ENCODE measurements around the gene ZBTB34. TPM values are rescaled to one million over a fixed set of nuclear protein-coding genes. Genes with fewer than 3 reads are reported as not detected.
A peak's percentile ranks its signal among the peaks of the same experiment; 100 is the strongest.

Gene ZBTB34
- total RNA-seq, 2 donors from 2014 or later: 7.6 to 11.9 TPM

DNA sequence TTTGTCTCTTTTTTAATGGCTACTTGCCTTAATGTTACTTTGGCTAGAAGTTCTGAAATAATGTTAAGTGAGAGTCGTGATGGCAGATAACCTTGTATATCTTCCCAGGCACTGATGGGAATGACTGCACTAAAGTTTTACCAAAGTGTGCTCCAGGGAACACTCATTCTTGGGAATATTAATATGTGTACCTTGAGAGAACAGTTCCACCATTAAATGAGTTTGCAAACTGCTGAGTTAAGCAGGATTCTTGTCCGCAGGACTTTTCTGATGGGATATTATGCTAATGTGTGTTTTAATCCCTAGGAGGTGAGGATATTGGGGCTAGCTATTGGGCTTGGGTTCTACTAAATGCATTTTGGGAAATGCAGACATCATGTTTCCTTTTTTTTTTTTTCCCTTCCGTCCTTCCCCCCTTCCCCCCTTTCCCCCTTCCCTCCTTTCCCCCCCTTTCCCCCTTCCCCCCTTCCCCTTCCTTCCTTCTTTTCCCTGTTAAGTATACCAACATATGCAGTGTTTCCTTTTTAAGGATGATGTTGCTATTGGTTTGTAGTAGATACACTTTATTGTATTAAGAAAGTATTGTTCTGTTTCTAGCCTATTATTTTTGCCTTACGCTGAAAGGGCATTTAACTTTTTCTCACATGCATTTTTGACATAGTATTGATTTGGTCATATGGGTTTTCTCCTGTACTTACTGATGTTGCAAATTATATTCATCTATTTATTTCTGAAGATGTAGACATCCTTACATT is 15.5 kb downstream of the ZBTB34 start:
- H3K4me3 Mint-ChIP-seq: no peak overlapping the region
- peak overlapping the region; percentile 42 to 63 for H3K27ac Mint-ChIP-seq
- DNase-seq (ENCODE audit: low spot score): no peak
- no peaks in the 10 kb centered on the region for H3K9me3 Mint-ChIP-seq
- H3K27me3 Mint-ChIP-seq: no peaks in the 10 kb centered on the region
- no peak for ATAC-seq
- H3K36me3 Mint-ChIP-seq: peaks cover 4% of the 10 kb centered on the region
- H3K4me1 Mint-ChIP-seq (ENCODE audit: low read depth in 2 of 2): peaks cover 43 to 44% of the 10 kb centered on the region in 2 donors

DNA sequence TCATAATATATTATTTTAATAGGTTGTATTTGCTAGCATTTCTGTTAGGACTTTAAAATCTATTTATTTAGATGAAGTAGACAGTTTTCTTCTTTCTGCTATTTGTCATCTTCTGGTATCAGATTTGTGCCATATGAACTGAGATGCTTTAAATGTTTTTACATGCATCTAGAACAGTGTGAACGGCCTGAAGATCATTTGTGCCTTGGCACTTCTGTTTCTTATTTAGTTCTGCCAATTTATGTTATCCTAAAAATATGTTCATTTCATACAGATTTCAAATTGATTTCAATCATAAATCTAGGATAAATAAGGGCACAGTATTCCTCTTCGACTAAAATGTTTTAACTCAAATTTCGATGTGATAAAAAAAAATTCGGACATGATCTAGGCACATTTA is 16.1 kb downstream of the ZBTB34 start:
- Mint-ChIP-seq H3K4me3 (peak overlapping the region; percentile 7), H3K9me3 (no peaks in the 10 kb centered on the region), H3K27me3 (no peaks in the 10 kb centered on the region), H3K4me1 (ENCODE audit: low read depth in 2 of 2) (peaks cover 42 to 44% of the 10 kb centered on the region in 2 donors), H3K27ac (peak overlapping the region; percentile 42 to 63), H3K36me3 (peaks cover 4% of the 10 kb centered on the region)
- DNase-seq (ENCODE audit: low spot score) (no peak), ATAC-seq (no peak)

DNA sequence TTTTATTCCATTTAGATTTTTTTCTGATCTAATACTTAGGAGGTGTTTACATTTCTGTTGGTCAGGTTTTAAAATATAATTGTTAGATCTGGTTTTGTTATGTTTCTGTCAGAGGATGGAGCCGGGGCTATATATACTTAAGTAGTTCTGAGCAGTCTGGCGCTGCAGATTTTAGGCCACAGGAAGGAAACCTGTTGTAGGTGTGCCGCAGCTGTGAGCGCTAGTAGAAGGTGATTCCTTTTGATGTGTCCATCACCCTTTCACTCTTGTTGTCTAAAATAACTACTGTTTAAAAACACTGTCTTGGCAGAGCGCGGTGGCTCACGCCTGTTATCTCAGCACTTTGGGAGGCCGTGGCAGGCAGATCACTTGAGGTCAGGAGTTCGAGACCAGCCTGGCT is 17.0 kb downstream of the ZBTB34 start:
- ATAC-seq: peak in 1 of 2 donors; percentile 20
- Mint-ChIP-seq H3K27ac (peak overlapping the region; percentile 42 to 63), H3K9me3 (no peaks in the 10 kb centered on the region), H3K4me3 (peak overlapping the region; percentile 7), H3K27me3 (no peaks in the 10 kb centered on the region), H3K36me3 (peaks cover 4% of the 10 kb centered on the region), H3K4me1 (ENCODE audit: low read depth in 2 of 2) (peaks cover 38 to 40% of the 10 kb centered on the region in 2 donors)
- DNase-seq (ENCODE audit: low spot score): no peak

DNA sequence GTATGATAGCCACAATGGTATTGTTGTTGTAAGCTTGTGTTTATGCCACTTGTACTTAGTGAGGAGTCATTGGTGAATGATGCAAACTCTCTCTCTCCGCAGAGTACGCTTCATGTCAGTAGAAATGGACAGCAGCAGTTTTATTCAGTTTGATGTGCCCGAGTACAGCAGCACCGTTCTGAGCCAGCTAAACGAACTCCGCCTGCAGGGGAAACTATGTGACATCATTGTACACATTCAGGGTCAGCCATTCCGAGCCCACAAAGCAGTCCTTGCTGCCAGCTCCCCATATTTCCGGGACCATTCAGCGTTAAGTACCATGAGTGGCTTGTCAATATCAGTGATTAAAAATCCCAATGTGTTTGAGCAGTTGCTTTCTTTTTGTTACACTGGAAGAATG is 18.8 kb downstream of the ZBTB34 start:
- DNase-seq (ENCODE audit: low spot score) (no peak), ATAC-seq (no peak)
- H3K36me3 Mint-ChIP-seq: peaks cover 4% of the 10 kb centered on the region
- H3K27me3 Mint-ChIP-seq: no peaks in the 10 kb centered on the region
- peaks cover 32 to 33% of the 10 kb centered on the region in 2 donors for H3K4me1 Mint-ChIP-seq (ENCODE audit: low read depth in 2 of 2)
- no peak overlapping the region for H3K4me3 Mint-ChIP-seq
- no peaks in the 10 kb centered on the region for H3K9me3 Mint-ChIP-seq
- H3K27ac Mint-ChIP-seq: no peak overlapping the region

DNA sequence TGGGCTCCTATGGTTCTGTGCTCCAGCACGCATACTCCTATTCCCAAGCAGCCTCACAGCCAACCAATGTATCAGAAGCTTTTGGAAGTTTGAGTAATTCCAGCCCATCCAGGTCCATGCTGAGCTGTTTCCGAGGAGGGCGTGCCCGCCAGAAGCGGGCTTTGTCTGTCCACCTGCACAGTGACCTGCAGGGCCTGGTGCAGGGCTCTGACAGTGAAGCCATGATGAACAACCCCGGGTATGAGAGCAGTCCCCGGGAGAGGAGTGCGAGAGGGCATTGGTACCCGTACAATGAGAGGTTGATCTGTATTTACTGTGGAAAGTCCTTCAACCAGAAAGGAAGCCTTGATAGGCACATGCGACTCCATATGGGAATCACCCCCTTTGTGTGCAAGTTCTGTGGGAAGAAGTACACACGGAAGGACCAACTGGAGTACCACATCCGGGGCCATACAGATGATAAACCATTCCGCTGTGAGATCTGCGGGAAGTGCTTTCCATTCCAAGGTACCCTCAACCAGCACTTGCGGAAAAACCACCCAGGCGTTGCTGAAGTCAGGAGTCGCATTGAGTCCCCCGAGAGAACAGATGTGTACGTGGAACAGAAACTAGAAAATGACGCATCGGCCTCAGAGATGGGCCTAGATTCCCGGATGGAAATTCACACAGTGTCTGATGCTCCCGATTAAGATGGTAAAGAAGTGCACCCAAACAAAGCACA is 19.9 kb downstream of the ZBTB34 start:
- no peak for ATAC-seq
- no peaks in the 10 kb centered on the region for H3K27me3 Mint-ChIP-seq
- peaks cover 4% of the 10 kb centered on the region for H3K36me3 Mint-ChIP-seq
- no peak for DNase-seq (ENCODE audit: low spot score)
- no peak overlapping the region for H3K4me3 Mint-ChIP-seq
- H3K27ac Mint-ChIP-seq: no peak overlapping the region
- H3K4me1 Mint-ChIP-seq (ENCODE audit: low read depth in 2 of 2): peaks cover 25 to 26% of the 10 kb centered on the region in 2 donors
- no peaks in the 10 kb centered on the region for H3K9me3 Mint-ChIP-seq

DNA sequence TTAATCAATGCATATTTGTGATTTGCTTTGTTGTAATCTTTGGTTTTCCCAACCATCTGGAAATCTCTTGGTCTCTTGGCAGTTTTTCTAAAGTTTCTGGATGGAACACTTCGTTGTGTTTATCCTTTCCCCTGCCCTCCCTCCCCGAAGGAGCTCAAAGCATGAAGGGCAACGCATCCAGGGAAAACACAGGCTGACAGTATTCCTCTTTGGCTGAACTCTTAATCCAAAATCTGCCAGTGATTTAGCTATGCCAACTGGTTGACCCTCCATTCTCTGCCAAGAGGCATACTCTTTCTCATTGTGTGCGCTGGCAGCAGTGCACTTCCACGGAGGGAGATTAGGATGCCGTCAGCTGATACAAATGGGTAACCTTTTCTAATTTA is 20.5 kb downstream of the ZBTB34 start:
- no peaks in the 10 kb centered on the region for H3K27me3 Mint-ChIP-seq
- DNase-seq (ENCODE audit: low spot score): no peak
- no peak for ATAC-seq
- peaks cover 4% of the 10 kb centered on the region for H3K36me3 Mint-ChIP-seq
- H3K9me3 Mint-ChIP-seq: no peaks in the 10 kb centered on the region
- no peak overlapping the region for H3K4me3 Mint-ChIP-seq
- H3K27ac Mint-ChIP-seq: no peak overlapping the region
- H3K4me1 Mint-ChIP-seq (ENCODE audit: low read depth in 2 of 2): peaks cover 21 to 23% of the 10 kb centered on the region in 2 donors

DNA sequence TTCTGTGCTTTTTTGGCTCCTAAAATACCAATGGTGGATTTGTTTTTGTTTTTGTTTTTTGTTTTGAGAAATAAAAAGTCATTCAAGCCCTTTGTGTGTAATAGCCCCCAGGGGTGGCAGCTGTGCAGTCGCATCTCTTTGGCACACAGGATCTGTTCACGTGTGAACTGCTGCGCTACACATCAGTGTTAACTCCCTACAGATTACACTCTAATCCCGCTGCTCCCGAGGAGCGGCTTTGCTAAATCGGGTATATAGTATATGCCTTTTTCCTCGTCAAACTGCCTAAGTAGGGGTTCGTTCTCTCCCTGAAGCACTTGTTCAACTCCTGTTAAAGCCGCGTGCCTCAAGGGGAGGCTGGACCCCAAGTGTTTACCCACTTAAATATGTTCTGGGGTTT is 22.3 kb downstream of the ZBTB34 start:
- H3K36me3 Mint-ChIP-seq: peaks cover 4% of the 10 kb centered on the region

DNA sequence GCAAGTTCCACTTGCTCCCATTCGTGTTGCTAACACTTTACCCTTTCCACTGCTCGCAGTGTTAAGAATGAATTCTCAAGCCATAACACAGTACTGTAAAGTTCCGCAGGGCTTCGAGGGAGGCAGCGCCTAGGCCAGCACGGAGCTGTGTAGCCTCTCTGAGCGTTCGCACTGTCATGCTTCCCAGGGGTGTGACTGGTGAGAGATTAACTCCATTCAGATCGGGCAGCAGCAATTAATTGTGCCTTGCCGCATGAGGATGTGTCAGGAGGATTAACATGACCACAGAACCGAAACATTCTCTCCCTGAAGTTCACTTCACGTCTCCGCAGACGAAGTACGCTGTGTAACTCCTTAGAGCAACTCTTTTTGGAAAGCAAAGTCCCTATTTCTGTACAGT is 23.2 kb downstream of the ZBTB34 start:
- H3K36me3 Mint-ChIP-seq: peaks cover 4% of the 10 kb centered on the region
- no peak overlapping the region for H3K4me3 Mint-ChIP-seq
- H3K27me3 Mint-ChIP-seq: no peaks in the 10 kb centered on the region

More for the DNA sequence above, 22.3 kb downstream of the ZBTB34 start:
- Mint-ChIP-seq H3K4me3 (no peak overlapping the region), H3K27me3 (no peaks in the 10 kb centered on the region), H3K4me1 (ENCODE audit: low read depth in 2 of 2) (peaks cover 4 to 8% of the 10 kb centered on the region in 2 donors), H3K27ac (no peak overlapping the region), H3K9me3 (no peaks in the 10 kb centered on the region)
- ATAC-seq: no peak
- DNase-seq (ENCODE audit: low spot score): no peak

DNA sequence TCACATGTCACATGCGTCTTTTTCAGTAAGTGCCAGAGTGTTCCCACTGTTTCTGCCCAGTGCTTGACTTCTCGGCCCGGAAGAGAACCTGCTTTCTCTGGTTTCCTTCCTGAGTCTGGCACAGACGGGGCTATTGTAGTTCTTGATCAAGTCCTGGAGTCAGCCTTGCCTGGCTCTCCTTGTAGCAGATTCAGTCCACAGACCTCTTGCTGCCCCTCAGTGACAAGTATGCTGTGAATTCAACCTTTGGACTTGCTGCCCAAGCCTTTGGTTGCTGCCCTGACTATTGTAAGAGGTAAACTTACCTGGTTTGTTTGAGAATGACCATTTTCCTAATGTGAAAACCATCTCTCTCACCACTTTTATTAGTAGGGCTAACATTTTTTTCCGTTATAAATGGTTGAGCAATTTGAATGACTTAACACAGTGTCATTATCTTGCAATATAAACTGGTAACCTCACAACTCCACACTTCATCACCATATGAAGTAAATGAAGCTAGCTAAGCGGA is 24.7 kb downstream of the ZBTB34 start:
- Mint-ChIP-seq H3K27me3 (no peaks in the 10 kb centered on the region), H3K27ac (no peak overlapping the region), H3K4me3 (no peak overlapping the region), H3K9me3 (no peaks in the 10 kb centered on the region), H3K36me3 (no peaks in the 10 kb centered on the region), H3K4me1 (ENCODE audit: low read depth in 2 of 2) (no peaks in the 10 kb centered on the region)
- DNase-seq (ENCODE audit: low spot score) (no peak), ATAC-seq (no peak)

More for the DNA sequence above, 23.2 kb downstream of the ZBTB34 start:
- Mint-ChIP-seq H3K27ac (no peak overlapping the region), H3K4me1 (ENCODE audit: low read depth in 2 of 2) (peaks cover 4 to 5% of the 10 kb centered on the region in 2 donors), H3K9me3 (no peaks in the 10 kb centered on the region)
- DNase-seq (ENCODE audit: low spot score) (no peak), ATAC-seq (no peak)

DNA sequence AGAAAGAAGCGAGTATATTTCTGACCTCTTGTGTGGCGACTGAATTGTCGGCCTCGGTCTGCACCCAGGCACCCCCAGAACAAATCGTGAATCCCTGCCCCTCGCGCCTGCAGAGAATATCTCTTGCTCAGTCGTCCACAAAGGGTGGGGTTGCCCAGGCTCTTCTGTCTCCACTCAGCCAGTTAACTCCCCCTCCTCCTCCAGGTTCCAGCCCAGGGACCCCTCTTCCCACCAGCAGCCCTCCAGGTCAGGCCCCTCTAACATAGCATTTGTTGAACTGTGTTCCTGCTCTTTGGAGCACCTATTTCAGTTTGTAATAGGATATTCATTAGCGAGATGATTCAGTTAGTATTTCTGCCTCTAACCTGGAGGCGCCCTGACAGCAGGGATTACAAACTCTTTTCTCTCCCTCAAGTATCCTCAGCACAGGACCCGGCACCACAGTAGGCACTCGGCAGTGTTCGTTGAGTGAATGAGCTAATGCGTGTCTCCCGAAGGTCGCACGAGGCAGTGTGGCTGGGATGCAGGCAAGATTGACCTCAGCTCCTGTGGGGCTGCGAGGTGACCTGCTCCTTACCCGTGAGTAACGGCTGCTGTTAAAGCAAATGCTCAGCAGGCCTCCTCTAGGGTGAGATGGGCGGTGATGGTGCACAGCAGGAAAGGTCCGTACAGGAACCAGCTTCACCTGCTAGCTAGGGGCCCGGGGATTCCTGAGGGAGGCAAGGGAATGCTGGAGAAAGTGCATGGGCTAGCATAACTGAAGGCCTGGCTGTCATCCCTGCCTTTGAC is 25.8 kb downstream of the ZBTB34 start:
- DNase-seq (ENCODE audit: low spot score) (no peak), ATAC-seq (no peak)
- Mint-ChIP-seq H3K27me3 (no peaks in the 10 kb centered on the region), H3K27ac (no peak overlapping the region), H3K4me1 (ENCODE audit: low read depth in 2 of 2) (no peaks in the 10 kb centered on the region), H3K4me3 (no peak overlapping the region), H3K36me3 (no peaks in the 10 kb centered on the region), H3K9me3 (no peaks in the 10 kb centered on the region)

DNA sequence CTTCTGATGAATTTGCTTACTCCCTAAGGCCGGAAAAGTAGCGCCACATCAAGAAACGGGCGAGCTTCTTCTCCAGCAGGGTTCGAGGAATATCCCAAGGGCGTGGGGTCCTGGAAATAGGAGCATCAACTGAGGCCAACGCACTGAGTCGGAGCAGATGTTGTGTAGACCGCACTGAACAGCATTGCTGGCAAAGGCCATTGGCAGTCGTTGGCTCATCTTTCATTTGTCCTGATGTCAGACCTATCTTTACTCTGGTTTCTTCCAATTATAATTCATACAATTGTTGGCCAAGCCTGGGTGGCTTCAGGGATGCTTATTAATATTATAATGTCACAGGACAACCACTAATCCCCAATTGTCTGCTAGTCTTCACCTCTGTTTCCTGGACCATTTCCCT is 26.5 kb downstream of the ZBTB34 start:
- DNase-seq (ENCODE audit: low spot score) (no peak), ATAC-seq (no peak)
- Mint-ChIP-seq H3K4me3 (no peak overlapping the region), H3K36me3 (no peaks in the 10 kb centered on the region), H3K4me1 (ENCODE audit: low read depth in 2 of 2) (no peaks in the 10 kb centered on the region), H3K27me3 (no peaks in the 10 kb centered on the region), H3K9me3 (no peaks in the 10 kb centered on the region), H3K27ac (no peak overlapping the region)

DNA sequence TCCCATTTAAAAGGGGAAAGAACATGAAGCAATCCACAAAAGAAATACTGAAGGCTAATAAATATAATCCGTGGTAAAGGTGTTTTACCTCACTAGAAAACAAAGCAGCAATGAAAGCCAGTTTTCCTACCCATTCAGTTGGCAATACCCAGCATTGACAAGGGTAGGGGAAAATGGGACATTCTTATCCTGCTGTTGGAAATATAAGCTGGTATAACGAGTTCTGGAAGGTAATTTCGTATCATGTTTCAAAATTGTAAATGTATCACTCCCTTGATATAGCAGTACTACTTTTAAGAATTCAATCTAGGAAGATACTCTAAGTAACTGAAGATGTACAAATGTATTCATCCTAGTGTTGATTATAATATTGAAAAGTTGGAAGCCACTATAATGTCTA is 31.2 kb downstream of the ZBTB34 start:
- DNase-seq (ENCODE audit: low spot score) (no peak), ATAC-seq (no peak)
- peaks cover 0 to 4% of the 10 kb centered on the region in 2 donors for H3K27me3 Mint-ChIP-seq
- H3K4me3 Mint-ChIP-seq: no peak overlapping the region
- no peaks in the 10 kb centered on the region for H3K36me3 Mint-ChIP-seq
- H3K9me3 Mint-ChIP-seq: no peaks in the 10 kb centered on the region
- peaks cover 4 to 6% of the 10 kb centered on the region in 2 donors for H3K4me1 Mint-ChIP-seq (ENCODE audit: low read depth in 2 of 2)
- no peak overlapping the region for H3K27ac Mint-ChIP-seq

DNA sequence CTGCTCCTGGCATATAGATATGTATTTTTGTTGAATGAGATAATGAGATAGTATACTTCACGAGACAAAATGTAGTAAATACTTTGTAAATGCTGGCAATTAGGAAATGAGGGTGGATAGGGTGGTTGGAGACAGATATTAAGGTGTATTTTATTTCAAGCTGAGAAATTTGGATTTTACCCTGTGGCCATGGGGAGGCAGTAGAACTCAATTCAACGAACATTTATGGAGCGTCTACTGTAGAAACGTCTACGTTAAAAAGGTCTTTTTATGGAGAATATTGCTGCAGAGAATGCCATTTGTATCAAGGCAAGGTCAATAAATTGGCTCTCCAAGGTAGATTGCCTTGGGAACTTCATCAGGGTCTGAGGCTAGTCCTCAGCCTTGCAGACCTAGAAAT is 32.6 kb downstream of the ZBTB34 start:
- no peak for ATAC-seq
- Mint-ChIP-seq H3K4me3 (no peak overlapping the region), H3K27ac (no peak overlapping the region), H3K27me3 (peaks cover 0 to 4% of the 10 kb centered on the region in 2 donors), H3K4me1 (ENCODE audit: low read depth in 2 of 2) (peaks cover 4 to 6% of the 10 kb centered on the region in 2 donors), H3K9me3 (no peaks in the 10 kb centered on the region), H3K36me3 (no peaks in the 10 kb centered on the region)
- DNase-seq (ENCODE audit: low spot score): no peak
